ENCODE results near the gene SCAMP5. TPM values are rescaled to one million over a fixed set of nuclear protein-coding genes. Genes with fewer than 3 reads are reported as not detected.

Gene SCAMP5
- total and polyA plus RNA-seq, 7 donors = 1.3 to 26.5 (median 3.9) TPM

GRCh38 chr15:75016431-75016830 lies 21.1 kb downstream of the SCAMP5 start:
- Histone ChIP-seq H3K27ac (no peak overlapping the region), H3K4me1 (no peaks in the 10 kb centered on the region), H3K27me3 (no peaks in the 10 kb centered on the region), H3K4me3 (no peak overlapping the region), H3K36me3 (no peaks in the 10 kb centered on the region), H3K9me3 (no peaks in the 10 kb centered on the region)
- TF ChIP-seq POLR2AphosphoS5 (IDR thresholded peaks at IDR 0.05) = no peak
- TF ChIP-seq, protein P1, sequence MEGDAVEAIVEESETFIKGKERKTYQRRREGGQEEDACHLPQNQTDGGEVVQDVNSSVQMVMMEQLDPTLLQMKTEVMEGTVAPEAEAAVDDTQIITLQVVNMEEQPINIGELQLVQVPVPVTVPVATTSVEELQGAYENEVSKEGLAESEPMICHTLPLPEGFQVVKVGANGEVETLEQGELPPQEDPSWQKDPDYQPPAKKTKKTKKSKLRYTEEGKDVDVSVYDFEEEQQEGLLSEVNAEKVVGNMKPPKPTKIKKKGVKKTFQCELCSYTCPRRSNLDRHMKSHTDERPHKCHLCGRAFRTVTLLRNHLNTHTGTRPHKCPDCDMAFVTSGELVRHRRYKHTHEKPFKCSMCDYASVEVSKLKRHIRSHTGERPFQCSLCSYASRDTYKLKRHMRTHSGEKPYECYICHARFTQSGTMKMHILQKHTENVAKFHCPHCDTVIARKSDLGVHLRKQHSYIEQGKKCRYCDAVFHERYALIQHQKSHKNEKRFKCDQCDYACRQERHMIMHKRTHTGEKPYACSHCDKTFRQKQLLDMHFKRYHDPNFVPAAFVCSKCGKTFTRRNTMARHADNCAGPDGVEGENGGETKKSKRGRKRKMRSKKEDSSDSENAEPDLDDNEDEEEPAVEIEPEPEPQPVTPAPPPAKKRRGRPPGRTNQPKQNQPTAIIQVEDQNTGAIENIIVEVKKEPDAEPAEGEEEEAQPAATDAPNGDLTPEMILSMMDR (IDR thresholded peaks at IDR 0.05) = no peak
- no peak for TF ChIP-seq EP300 (IDR thresholded peaks at IDR 0.05)
- TF ChIP-seq POLR2A (IDR thresholded peaks at IDR 0.05) = no peak
- WGBS, 2 donors = 92 to 93% methylated on average over 15 of the region's 15 CpGs
- no peak for DNase-seq
- intact Hi-C loops (cut with DNase I) = no loop called here

- intact Hi-C loops (cut with DNase I) = no loop called here
- Histone ChIP-seq H3K27ac (no peak overlapping the region), H3K4me3 (no peak overlapping the region), H3K27me3 (no peaks in the 10 kb centered on the region), H3K4me1 (peaks cover 0 to 16% (median 9%) of the 10 kb centered on the region in 4 donors), H3K36me3 (no peaks in the 10 kb centered on the region), H3K9me3 (no peaks in the 10 kb centered on the region)
- DNase-seq = no peak
- TF ChIP-seq POLR2AphosphoS5 (IDR thresholded peaks at IDR 0.05) (no peak), POLR2A (IDR thresholded peaks at IDR 0.05) (no peak), EP300 (IDR thresholded peaks at IDR 0.05) (no peak)
- TF ChIP-seq, protein P1 (IDR thresholded peaks at IDR 0.05) = no peak
- 87 to 93% methylated on average over 3 of the region's 3 CpGs for WGBS, 2 donors
These were observed 24.6 kb downstream of the SCAMP5 start for GRCh38 chr15:75019916-75020315.

DNA sequence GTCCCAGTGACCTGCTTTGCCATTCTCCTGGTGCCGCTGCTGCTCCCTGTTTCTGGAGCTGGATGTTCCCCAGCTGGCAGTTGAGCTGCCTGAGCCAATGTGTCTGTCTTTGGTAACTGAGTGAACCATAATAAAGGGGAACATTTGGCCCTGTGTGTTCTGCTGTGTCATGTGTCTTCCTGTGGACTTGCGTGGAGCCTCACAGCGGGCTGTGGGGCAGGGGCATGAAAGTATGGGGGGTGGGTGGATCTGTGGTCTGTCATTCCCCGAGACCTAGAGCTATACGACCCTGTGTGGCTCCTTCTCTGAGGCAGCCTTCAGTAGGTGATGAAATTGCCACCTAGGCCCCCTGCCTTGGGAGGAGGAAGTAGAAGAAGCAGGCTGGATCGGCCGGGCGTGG lies 26.0 kb downstream of the SCAMP5 start:
- no peaks in the 10 kb centered on the region for H3K27me3 ChIP-seq
- peaks cover 0 to 24% (median 12%) of the 10 kb centered on the region in 4 donors for H3K4me1 ChIP-seq
- WGBS, 2 donors = 76 to 87% methylated on average over 8 of the region's 8 CpGs
- no peaks in the 10 kb centered on the region for H3K36me3 ChIP-seq
- no peak overlapping the region for H3K27ac ChIP-seq
- H3K9me3 ChIP-seq = no peaks in the 10 kb centered on the region
- TF ChIP-seq, protein P1 (IDR thresholded peaks at IDR 0.05) = no peak
- TF ChIP-seq EP300 (IDR thresholded peaks at IDR 0.05) (no peak), POLR2AphosphoS5 (IDR thresholded peaks at IDR 0.05) (no peak), POLR2A (IDR thresholded peaks at IDR 0.05) (no peak)
- intact Hi-C loops (cut with DNase I) = no loop called here
- DNase-seq = no peak
- H3K4me3 ChIP-seq = no peak overlapping the region

DNA sequence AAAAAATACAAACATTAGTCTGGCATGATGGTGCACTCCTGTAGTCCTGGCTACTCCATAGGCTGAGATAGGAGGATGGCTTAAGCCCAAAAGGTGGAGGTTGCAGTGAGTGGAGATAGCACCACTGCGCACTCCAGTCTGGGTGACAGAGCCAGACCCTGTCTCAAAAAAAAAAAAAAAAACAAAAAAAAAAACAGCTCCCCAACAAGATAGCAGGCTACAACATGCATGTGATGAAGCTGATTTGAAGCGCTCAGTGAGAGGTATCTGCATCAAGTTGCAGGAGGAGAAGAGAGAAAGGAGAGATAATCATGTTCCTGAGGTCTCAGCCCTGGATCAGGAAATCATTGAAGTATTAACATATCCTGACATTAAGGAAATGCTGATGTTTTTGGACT lies 27.4 kb downstream of the SCAMP5 start:
- no peak overlapping the region for H3K4me3 ChIP-seq
- H3K27ac ChIP-seq = no peak overlapping the region
- H3K27me3 ChIP-seq = no peaks in the 10 kb centered on the region
- no peak for DNase-seq
- H3K36me3 ChIP-seq = no peaks in the 10 kb centered on the region
- H3K9me3 ChIP-seq = no peaks in the 10 kb centered on the region
- H3K4me1 ChIP-seq = peaks cover 0 to 24% (median 12%) of the 10 kb centered on the region in 4 donors
- 95% methylated on average over 2 of the region's 2 CpGs for WGBS, 2 donors
- TF ChIP-seq, protein P1 (IDR thresholded peaks at IDR 0.05) = no peak
- TF ChIP-seq POLR2AphosphoS5 (IDR thresholded peaks at IDR 0.05) (no peak), EP300 (IDR thresholded peaks at IDR 0.05) (no peak), POLR2A (IDR thresholded peaks at IDR 0.05) (no peak)
- intact Hi-C loops (cut with DNase I) = loop anchor here (2.0 kb wide), 1 partner anchor 66 kb away; the partner anchor contains the start of gene RPP25
